Thyroid gland (tissue), 4 donors: Measurements from ENCODE around the gene ATP6V0C.

Experiments
- POLR2A ChIP-seq, 2 donors: fragments of 450-650 bp; IDR thresholded peaks; one replicate each; pipeline ENCODE4 v1.6.1; 2017; ENCODE audit warnings: antibody characterized with exemption in 2 of 2, mild to moderate bottlenecking in 2 of 2, moderate library complexity in 1 of 2
- TF ChIP-seq, protein P1 (sequence below), 6 experiments: fragments of 200-600 bp in 3 of 6; fragments of 450-650 bp in 3 of 6; sonication (generic) in 3 of 6; IDR thresholded peaks; one replicate each; pipeline ENCODE4 v1.5.1; 2016 to 2019; ENCODE audit warnings: antibody characterized with exemption in 6 of 6, mild to moderate bottlenecking in 2 of 6, inconsistent platforms in 1 of 6, moderate library complexity in 1 of 6

DNA sequence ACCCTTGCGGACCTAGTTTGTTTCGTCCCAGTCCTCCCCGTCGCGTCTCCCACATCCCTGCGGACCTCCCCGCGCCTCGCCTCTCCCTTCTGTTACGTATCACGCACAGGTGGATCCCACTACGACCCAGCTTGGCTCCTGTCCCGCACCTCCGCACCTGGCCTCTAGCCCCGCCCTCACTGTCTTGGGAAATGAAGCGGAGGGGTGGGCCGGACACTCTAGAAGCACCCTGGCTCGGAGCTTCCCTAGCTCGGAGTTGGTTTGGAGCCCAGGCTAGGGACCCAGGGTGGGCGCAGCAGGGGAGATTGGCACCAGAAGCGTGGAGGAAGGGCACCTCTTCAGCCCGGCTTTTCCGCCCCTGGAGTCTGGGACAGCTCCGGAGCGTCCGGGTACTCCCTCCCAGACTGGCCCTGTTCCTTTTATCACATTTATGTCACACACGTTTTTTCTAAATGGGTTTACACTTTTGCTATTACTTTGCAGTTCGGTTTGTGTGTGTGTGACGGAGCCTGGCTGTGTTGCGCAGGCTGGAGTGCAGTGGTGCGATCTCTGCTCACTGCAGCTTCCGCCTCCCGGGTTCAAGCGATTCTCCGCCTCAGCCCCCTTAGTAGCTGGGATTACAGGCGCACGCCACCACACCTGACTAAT, 18.9 kb downstream of the ATP6V0C start:
- TF ChIP-seq, protein P1, sequence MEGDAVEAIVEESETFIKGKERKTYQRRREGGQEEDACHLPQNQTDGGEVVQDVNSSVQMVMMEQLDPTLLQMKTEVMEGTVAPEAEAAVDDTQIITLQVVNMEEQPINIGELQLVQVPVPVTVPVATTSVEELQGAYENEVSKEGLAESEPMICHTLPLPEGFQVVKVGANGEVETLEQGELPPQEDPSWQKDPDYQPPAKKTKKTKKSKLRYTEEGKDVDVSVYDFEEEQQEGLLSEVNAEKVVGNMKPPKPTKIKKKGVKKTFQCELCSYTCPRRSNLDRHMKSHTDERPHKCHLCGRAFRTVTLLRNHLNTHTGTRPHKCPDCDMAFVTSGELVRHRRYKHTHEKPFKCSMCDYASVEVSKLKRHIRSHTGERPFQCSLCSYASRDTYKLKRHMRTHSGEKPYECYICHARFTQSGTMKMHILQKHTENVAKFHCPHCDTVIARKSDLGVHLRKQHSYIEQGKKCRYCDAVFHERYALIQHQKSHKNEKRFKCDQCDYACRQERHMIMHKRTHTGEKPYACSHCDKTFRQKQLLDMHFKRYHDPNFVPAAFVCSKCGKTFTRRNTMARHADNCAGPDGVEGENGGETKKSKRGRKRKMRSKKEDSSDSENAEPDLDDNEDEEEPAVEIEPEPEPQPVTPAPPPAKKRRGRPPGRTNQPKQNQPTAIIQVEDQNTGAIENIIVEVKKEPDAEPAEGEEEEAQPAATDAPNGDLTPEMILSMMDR (IDR thresholded peaks at IDR 0.05): no peak
- TF ChIP-seq POLR2A (IDR thresholded peaks at IDR 0.05): peak in 1 of 2 donors; percentile 65
